B cell (primary cell): ENCODE data around the gene AIG1.

Experiments
- EZH2 ChIP-seq: IDR thresholded peaks from 2 replicates; pipeline ENCODE4 v1.6.1; 2012; ENCODE audit warnings: borderline replicate concordance, low read depth, mild to moderate bottlenecking, moderate library complexity, low read length; ENCODE audit not compliant: insufficient read depth, poor library complexity, severe bottlenecking
- TF ChIP-seq, protein P1 (sequence below): fragments of 200-600 bp; IDR thresholded peaks from one replicate; pipeline ENCODE4 v1.8.0; 2022; ENCODE audit warnings: antibody characterized with exemption, mild to moderate bottlenecking

DNA sequence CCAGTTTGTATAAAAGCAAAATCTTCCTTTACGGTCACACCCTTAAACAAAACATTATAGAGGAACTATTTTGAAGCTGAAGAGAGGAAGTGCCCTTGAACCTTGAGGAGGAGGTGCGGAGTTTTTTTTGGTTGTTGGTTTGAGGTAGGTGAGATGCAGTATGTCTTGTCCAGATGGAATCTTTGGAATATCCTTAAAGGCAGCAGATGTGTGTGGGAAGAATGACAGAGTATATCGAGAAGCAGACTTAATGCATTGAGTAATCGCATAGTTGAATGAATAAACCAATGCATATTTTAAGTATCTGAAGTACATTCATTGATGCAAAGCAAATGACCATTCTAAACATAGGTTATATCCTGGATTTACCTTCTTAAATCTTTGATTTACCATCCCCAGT, 49.9 kb downstream of the AIG1 start:
- TF ChIP-seq, protein P1, sequence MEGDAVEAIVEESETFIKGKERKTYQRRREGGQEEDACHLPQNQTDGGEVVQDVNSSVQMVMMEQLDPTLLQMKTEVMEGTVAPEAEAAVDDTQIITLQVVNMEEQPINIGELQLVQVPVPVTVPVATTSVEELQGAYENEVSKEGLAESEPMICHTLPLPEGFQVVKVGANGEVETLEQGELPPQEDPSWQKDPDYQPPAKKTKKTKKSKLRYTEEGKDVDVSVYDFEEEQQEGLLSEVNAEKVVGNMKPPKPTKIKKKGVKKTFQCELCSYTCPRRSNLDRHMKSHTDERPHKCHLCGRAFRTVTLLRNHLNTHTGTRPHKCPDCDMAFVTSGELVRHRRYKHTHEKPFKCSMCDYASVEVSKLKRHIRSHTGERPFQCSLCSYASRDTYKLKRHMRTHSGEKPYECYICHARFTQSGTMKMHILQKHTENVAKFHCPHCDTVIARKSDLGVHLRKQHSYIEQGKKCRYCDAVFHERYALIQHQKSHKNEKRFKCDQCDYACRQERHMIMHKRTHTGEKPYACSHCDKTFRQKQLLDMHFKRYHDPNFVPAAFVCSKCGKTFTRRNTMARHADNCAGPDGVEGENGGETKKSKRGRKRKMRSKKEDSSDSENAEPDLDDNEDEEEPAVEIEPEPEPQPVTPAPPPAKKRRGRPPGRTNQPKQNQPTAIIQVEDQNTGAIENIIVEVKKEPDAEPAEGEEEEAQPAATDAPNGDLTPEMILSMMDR = no peak
- no peak for TF ChIP-seq EZH2
